Loucy (cell line): ENCODE data around the gene MYL12B.
A peak's percentile ranks its signal among the peaks of the same experiment; 100 is the strongest.

Source experiments
- H2AFZ ChIP-seq: fragments of 200-600 bp; sonication (generic); 2 replicates; pipeline ENCODE4 v1.6.0; 2016; ENCODE audit warnings: antibody characterized with exemption, mild to moderate bottlenecking, low read length, moderate library complexity
- H3F3A ChIP-seq: fragments of 200-600 bp; 2 replicates; pipeline ENCODE4 v1.6.0; 2016; ENCODE audit warnings: antibody characterized with exemption, low read depth, mild to moderate bottlenecking
- H3K27me3 ChIP-seq: fragments of 200-600 bp; sonication (generic); 2 replicates; pipeline ENCODE4 v1.6.1; 2014; ENCODE audit warnings: low read length, mild to moderate bottlenecking; ENCODE audit not compliant: insufficient read depth, poor library complexity, severe bottlenecking
- H3K36me3 ChIP-seq: fragments of 200-600 bp; sonication (generic); 2 replicates; pipeline ENCODE4 v1.6.1; 2016; ENCODE audit warnings: low read length; ENCODE audit not compliant: insufficient read depth
- H3K4me1 ChIP-seq: fragments of 200-600 bp; sonication (generic); 2 replicates; pipeline ENCODE4 v1.5.1; 2014; ENCODE audit warnings: low read length, mild to moderate bottlenecking; ENCODE audit not compliant: insufficient read depth, poor library complexity, severe bottlenecking
- H3K4me2 ChIP-seq: fragments of 200-600 bp; sonication (generic); 2 replicates; pipeline ENCODE4 v1.6.0; 2014; ENCODE audit warnings: antibody characterized with exemption, low read length, low read depth, mild to moderate bottlenecking; ENCODE audit not compliant: poor library complexity, severe bottlenecking
- H3K4me3 ChIP-seq: fragments of 200-600 bp; sonication (generic); 2 replicates; pipeline ENCODE4 v1.5.1; 2014; ENCODE audit warnings: low read length, mild to moderate bottlenecking, mixed read lengths; ENCODE audit not compliant: poor library complexity, severe bottlenecking
- H3K79me2 ChIP-seq: fragments of 200-600 bp; sonication (generic); 2 replicates; pipeline ENCODE4 v1.6.1; 2014; ENCODE audit warnings: low read length; ENCODE audit not compliant: insufficient read depth
- H3K9ac ChIP-seq: fragments of 200-600 bp; sonication (generic); 2 replicates; pipeline ENCODE4 v1.6.0; 2014; ENCODE audit warnings: mild to moderate bottlenecking, low read depth, low read length, moderate library complexity; ENCODE audit not compliant: poor library complexity, severe bottlenecking
- H3K9me2 ChIP-seq: fragments of 200-600 bp; sonication (generic); replicated peaks from 2 replicates; pipeline ENCODE4 v1.6.1; 2016; ENCODE audit warnings: low read depth, low read length, mixed read lengths
- H3K9me3 ChIP-seq: fragments of 200-600 bp; sonication (generic); 2 replicates; pipeline ENCODE4 v1.6.1; 2014; ENCODE audit warnings: mild to moderate bottlenecking, antibody characterized with exemption, low read length, low read depth; ENCODE audit not compliant: insufficient read depth
- H4K20me1 ChIP-seq: fragments of 200-600 bp; sonication (generic); 2 replicates; pipeline ENCODE4 v1.6.0; 2014; ENCODE audit warnings: antibody characterized with exemption, low read length, mild to moderate bottlenecking; ENCODE audit not compliant: insufficient read depth, poor library complexity, severe bottlenecking
- CTCF ChIP-seq: fragments of 200-600 bp; sonication (generic); conservative IDR thresholded peaks from 2 replicates; pipeline ENCODE4 v1.5.1; 2014; ENCODE audit warnings: mild to moderate bottlenecking, antibody characterized with exemption, low read length
- EZH2phosphoT487 ChIP-seq: fragments of 200-600 bp; IDR thresholded peaks from 2 replicates; pipeline ENCODE4 v1.6.1; 2018; ENCODE audit warnings: antibody characterized with exemption, mild to moderate bottlenecking, moderate library complexity, borderline replicate concordance

MYL12B gene

GRCh38 chr18:3257627-3258120 is 4.3 kb upstream of the MYL12B start:
- Histone ChIP-seq H3K9me3 (no peaks in the 10 kb centered on the region), H3K9ac (no peak overlapping the region), H3K9me2 (no peaks in the 10 kb centered on the region), H2AFZ (no peak overlapping the region), H3K4me2 (no peak overlapping the region), H4K20me1 (peaks cover 33% of the 10 kb centered on the region), H3K4me3 (no peak overlapping the region), H3F3A (peaks cover 4% of the 10 kb centered on the region; the same call in 1 of the 2 replicates), H3K36me3 (peaks cover 57% of the 10 kb centered on the region), H3K79me2 (peaks cover 69% of the 10 kb centered on the region), H3K4me1 (peaks cover 50% of the 10 kb centered on the region), H3K27me3 (no peaks in the 10 kb centered on the region)
- TF ChIP-seq EZH2phosphoT487 (no peak), CTCF (no peak)

- Histone ChIP-seq H3K4me1 (peaks cover 50% of the 10 kb centered on the region), H3F3A (peaks cover 4% of the 10 kb centered on the region; the same call in 1 of the 2 replicates), H3K9ac (peak overlapping the region; percentile 91), H3K9me2 (no peaks in the 10 kb centered on the region), H3K9me3 (no peaks in the 10 kb centered on the region), H3K36me3 (peaks cover 26% of the 10 kb centered on the region; the same call in 1 of the 2 replicates), H3K4me2 (peak overlapping the region; percentile 88), H2AFZ (peak overlapping the region; percentile 47), H3K79me2 (peaks cover 69% of the 10 kb centered on the region), H3K27me3 (no peaks in the 10 kb centered on the region), H3K4me3 (peak overlapping the region; percentile 83), H4K20me1 (peaks cover 40% of the 10 kb centered on the region)
- TF ChIP-seq CTCF (no peak), EZH2phosphoT487 (no peak)
These were observed 949 bp upstream of the MYL12B start for GRCh38 chr18:3260995-3261372.

- no peaks in the 10 kb centered on the region for H3K9me2 ChIP-seq
- H2AFZ ChIP-seq: peak overlapping the region; percentile 47; the same call in 1 of the 2 replicates
- H3K27me3 ChIP-seq: no peaks in the 10 kb centered on the region
- peak overlapping the region; percentile 83 for H3K4me3 ChIP-seq
- H3K36me3 ChIP-seq: peaks cover 11% of the 10 kb centered on the region; the same call in 1 of the 2 replicates
- H3K79me2 ChIP-seq: peaks cover 79% of the 10 kb centered on the region
- peaks cover 64% of the 10 kb centered on the region for H3K4me1 ChIP-seq
- peaks cover 53% of the 10 kb centered on the region for H4K20me1 ChIP-seq
- TF ChIP-seq EZH2phosphoT487: no peak
- no peak for TF ChIP-seq CTCF
- no peaks in the 10 kb centered on the region for H3K9me3 ChIP-seq
- peak overlapping the region; percentile 91 for H3K9ac ChIP-seq
- peak overlapping the region; percentile 94 for H3K4me2 ChIP-seq
- peaks cover 4% of the 10 kb centered on the region; the same call in 1 of the 2 replicates for H3F3A ChIP-seq
These were observed 550 bp downstream of the MYL12B start for GRCh38 chr18:3262234-3263131.
